Stimulated activated CD8-positive, alpha-beta memory T cell treated with anti-CD3 and anti-CD28 coated beads, Interleukin-15, amount 100 ng/mL, for 1 hour (primary cell): Measurements from ENCODE around the gene WDR90.

ENCODE experiments used
- DNase-seq: peaks from one replicate; pipeline ENCODE4 v3.0.0-alpha.2; 2020; ENCODE audit warnings: low read depth

Gene WDR90

GRCh38 chr16:648781-649589, at the start of gene WDR90:
WDR90 (plus strand) TSS chr16:649365; CDS start chr16:649417, 52 bp downstream.
- DNase-seq: peak; percentile 86

DNA sequence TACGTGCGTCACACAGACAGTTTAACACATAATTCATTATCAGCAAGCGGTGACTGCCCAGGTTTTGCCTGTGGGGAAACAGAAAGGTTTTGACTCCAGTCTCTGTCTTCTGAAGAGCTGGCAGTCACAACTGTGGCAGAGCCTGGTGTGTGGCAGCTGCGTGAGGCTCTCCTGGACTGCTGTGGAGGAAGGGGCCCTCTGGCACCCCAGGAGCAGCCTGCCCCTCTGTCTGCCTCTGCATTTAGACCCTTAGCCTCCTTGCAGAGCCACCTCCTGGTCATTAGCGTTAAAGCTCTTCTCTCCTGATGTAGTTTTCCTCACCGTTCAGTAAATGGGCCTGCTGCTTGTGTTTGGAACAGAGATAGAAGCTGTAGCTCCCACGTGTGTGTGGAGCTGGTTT, 48.4 kb upstream of the WDR90 start:
- no peak for DNase-seq

DNA sequence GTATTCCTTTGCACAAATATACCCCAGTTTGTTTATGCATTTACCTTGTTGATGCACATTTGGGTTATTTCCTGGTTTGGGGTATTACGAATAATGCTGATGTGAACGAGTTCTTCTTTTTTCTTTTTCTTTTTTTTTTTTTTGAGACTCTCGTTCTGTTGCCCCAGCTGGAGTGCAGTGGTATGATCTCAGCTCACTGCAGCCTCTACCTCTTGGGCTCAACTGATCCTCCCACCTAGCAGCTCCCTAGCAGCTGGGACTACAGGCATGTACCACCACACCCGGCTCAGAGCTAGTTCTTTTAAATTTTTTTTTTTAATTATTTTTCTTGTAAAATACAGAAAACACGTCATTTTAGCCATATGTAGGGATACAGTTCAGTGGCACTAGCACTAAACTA, 45.2 kb upstream of the WDR90 start:
- DNase-seq: no peak

DNA sequence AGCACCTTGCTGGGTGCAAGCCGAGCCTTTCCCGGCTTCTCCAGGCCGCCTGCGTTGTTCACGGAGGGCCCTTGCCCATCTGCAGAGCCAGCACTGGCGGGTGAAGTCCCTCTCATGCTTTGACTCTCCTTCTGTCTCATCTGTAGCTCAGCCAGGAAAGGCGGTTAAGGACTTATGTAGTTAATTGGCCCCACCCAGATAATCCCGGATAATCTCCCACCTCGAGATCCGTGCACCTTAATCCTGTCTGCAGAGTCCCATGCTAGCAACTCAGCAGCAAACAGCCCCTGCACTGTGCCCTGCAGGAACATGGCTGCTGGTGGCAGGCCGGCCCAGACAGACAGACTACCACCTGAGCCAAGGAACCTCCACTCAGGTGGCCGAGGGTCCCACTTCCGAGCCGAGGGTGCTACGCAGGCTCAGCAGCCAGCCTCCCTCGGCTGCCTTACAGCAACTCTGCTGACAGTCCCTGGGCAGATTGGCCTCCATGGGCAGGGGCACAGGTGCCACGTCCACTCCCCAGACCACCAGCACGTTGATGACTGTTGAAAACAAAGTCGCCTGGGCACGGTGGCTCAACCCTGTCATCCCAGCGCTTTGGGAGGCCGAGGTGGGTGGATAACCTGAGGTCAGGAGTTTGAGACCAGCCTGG, 42.4 kb upstream of the WDR90 start:
- DNase-seq: no peak

DNA sequence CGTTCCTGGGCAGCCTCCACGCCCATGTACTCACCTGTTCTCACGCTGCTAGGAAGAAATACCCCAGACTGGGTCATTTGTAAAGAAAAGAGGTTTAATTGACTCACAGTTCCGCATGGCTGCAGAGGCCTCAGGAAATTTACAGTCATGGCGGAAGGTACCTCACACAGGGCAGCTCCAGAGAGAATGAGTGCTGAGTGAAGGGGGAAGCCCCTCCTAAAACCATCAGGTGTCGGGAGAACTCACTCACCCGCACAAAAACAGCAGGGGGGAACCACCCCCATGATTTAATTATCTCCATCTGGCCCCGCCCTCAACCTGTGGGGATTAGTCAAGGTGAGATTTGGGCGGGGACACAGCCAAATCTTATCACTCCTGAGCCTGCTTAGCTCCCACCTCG, 41.1 kb upstream of the WDR90 start:
- no peak for DNase-seq

- DNase-seq: no peak
Observed at GRCh38 chr16:609316-609715, 39.8 kb upstream of the WDR90 start.

GRCh38 chr16:609984-610383, 39.2 kb upstream of the WDR90 start:
- no peak for DNase-seq

DNA sequence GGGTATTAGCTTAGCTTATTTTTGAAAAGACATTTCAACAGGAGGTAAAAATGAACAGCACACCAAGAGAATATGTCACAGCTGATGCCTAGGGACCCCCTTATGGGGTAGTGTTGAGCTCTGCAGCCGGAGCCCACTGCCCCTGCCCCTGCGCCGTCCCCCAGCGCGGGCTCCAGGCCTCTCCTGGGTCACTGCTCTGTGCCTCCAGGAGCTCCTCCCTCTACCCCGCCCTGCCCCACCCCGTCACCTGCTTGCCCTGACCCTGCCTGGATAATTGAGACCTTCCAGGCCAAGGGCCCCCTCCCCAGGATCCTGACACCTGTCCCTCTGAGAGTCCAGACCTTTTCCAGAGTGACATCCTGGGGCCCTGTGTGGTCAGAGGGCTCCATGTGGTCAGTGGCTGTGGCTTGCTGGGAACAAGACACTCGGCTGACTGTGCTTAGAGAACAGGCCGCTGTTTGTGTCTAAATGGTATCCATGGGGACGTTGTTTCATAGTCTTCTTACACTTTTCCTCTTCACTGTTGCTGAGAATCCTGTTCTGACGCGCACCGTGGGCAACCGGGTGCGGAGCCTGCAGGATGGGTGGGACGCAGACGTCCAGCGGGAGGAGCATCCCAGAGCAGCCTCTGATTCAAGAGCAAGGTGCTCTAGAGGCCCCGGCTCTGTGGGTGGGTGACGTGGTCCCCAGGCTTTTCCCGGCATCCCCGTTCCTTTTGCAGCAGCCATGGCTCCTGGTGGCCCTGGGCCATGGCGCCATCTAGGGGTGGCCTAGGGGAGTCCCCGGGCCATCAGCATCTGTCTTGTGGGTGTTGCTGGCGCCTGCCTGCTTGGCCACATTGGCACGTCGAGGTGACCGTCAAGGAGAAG, 38.4 kb upstream of the WDR90 start:
- peak; percentile 22 for DNase-seq

DNA sequence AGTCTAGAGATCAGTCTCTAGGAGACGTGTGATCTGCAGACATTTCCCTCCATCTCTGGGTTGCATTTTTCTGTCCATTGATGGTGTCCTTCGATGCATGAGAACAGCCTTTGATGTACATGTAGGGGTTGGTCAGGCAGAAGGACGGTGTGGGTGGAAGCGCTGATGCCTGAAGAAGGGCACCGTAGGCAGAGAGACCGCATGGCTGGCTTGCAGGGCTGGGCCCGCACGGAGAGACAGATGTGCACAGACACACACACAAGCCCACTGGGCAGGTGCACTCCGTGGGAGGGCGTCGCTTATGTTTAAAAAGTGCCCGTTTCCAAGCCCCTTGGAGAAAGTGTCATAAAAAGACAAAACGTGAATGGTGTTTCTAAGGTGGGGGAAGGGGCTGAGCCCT, 34.0 kb upstream of the WDR90 start:
- DNase-seq: no peak

DNA sequence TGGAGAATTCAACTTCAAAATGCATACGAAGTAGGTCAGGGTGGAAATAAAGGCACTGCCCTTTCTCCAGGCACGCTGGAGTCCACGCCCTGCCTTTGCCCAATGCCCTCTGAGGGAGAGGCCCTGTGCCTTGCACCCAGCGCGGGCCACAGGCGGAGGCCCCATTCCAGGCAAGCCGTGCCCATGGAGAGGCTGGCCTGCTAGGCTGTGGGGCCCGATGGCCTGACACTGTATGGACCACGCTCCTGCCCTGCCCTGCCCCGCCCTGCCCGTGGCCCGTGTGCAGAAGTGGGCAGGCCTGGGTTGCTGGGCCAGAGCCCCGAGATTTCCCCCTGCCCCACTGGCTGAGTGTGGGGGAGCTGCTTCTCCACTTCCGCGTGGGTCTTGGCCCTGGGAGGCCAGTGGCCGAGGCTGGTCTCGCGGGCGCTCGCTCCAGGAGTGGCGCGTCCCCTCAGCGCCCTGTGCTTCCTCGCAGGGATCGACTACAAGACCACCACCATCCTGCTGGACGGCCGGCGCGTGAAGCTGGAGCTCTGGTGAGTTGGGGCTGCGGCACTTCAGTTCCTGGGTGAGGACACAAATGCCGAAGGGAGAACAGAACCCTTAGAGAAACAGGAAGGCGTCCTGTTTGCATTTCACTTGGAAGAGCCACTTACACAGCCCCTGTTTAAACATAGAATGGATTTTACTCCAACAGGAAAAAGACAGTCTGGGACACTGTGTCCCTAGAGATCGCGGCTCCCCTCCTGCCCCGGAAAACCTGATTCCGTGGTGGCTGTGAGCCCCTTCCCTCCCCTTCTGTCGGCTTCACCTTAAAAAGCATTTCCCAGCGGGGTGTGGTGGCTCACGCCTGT, 32.2 kb upstream of the WDR90 start:
- DNase-seq: no peak

DNA sequence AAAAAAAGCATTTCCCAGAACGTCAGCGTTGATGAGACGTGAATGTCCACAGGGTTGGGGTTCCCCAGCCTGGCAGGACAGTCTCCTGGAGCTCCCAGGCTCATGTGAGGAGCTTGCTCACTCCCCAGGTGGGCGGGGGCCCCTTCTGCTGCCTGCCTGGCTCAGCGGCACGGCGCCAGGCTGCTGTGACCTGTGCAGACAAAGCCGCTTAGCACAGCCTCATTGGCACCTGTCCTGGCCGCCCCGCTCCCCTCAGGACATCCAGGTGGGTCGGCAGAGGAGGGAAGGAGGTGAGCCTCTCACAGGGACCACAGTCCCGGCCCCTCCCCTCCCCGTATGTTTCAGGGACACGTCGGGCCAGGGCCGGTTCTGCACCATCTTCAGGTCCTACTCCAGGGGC, 31.3 kb upstream of the WDR90 start:
- DNase-seq: no peak

DNA sequence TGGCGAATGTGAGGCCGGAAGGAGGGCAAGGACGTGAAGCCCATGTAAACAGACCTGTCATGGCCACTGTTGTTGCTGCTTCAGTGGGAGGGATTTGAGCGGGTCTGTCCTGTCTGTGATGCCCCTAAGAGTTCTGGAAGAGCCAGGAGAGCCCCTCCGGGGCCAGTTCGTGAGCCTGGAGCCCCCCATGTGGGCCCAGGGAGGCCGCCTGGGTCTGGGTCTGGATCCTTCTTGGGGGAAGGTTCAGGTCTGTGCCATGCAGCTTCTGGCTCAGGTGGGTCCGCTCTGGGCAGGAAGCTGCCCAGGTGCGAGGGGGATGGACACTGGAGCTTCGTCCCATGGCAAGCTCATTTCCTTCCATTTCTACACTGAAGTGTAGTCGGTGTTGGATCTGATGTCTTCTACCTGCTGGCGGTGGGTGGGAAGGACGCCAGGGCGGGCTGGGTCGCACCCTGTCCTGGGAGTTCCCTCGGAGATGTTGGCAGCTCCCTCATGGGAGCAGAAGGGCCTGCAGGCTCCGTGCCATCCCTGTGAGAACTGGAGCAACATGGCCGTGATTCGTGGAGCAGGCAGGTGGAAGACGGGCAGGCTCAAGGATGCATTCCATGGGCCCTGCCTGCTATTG, 29.6 kb upstream of the WDR90 start:
- no peak for DNase-seq

DNA sequence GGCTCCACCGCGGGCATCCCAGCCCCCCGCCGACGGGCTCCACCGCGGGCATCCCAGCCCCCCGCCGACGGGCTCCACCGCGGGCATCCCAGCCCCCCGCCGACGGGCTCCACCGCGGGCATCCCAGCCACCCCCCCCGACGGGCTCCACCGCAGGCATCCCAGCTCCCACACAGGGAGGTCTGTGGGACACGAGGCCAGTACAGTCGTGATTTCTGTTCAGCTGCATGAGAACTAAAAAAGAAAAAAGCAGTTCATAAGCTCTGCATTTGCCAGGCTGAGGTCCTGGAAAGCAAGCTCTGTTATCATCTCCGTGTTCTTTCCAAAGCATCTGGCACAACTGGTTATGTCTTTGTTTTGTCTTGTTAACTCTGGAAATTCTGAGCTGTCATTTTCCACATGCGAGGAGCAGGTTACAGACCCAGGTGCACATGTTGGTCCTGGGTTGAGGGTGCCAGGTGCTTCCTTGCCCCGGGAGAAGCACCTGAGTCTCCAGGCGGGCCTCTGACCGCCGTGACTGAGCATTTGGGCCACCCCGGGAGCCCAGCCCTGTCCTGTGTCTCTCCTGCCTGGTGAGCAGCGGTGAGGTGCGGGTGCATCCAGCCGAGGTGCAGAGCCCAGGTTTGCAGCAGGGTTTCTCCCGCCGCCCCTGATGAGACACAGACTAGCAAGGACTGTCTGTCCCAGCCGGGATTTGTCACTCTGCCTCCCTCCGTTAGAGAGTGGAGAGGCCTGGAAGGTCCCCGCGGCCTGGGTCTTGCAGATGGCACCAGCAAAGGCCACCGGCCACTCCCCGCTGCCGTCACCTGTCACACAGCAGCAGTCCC, 28.3 kb upstream of the WDR90 start:
- DNase-seq: no peak

DNA sequence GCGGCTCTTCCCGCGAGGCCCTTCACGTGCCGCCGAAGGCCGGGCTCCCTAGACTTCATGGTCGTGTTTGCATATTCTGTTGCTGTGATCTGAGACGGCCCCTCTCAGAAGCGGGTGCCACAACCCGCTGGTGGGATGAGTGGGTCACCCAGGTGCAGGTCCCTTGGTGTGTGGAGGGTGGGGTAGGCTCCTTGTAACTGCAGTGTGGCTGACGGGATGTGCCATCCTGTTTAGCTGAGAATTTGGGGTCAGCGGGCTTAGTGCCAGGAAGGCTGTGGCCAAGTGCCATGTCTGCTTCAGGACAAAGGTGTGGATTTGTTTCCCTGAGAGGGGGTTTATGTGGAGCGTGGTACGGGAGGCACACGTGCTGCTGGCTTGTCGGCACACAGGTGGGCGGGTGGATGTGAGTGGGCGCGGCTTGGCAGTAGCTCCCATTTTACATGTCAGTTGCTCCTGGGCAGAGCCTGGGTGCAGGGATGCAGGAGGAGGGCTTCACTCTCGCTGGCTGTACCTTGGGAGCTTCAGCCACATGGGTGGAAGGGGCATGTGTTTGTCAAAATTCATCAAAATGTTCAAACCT, 27.5 kb upstream of the WDR90 start:
- DNase-seq: no peak

- DNase-seq: no peak
Observed at GRCh38 chr16:622920-623280, 26.3 kb upstream of the WDR90 start.

- DNase-seq: no peak
Observed at GRCh38 chr16:624526-625070, 24.6 kb upstream of the WDR90 start.

DNA sequence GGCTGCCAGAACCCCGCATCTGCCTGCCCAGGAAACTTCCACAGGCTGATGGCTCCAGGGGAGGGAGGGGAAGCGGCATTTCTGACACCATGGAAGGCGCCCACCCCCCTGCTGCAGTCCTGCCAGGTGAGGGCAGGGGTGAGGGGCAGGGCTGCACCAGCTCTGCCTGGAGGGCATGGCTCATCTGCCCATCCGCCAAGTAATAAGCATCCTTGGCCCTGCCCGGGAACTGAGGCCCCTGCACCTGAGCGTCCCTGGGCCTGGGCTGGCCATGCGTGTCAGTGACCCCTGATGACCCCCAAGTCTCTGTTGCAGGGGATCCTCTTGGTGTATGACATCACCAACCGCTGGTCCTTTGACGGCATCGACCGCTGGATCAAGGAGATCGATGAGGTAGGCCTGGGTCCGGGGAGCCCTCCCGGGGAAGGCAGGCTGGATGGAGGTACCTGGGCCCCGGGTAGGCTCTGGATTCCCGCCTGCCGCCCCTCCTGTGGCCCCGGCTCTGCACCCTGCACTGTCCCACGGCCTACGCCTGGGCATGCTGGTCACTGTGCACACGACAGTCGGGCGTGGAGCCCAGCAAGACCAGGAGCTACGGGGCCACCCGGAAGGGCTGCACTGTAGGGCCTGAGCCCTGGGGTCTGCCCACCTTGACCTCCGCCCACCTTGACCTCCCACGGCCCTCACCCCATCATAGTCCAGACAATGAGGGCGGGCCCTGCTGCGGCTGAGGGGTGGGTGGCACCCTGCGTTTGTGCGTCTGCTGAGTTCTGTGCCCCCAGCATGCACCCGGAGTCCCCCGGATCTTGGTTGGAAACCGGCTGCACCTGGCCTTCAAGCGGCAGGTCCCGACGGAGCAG, 23.8 kb upstream of the WDR90 start:
- no peak for DNase-seq

DNA sequence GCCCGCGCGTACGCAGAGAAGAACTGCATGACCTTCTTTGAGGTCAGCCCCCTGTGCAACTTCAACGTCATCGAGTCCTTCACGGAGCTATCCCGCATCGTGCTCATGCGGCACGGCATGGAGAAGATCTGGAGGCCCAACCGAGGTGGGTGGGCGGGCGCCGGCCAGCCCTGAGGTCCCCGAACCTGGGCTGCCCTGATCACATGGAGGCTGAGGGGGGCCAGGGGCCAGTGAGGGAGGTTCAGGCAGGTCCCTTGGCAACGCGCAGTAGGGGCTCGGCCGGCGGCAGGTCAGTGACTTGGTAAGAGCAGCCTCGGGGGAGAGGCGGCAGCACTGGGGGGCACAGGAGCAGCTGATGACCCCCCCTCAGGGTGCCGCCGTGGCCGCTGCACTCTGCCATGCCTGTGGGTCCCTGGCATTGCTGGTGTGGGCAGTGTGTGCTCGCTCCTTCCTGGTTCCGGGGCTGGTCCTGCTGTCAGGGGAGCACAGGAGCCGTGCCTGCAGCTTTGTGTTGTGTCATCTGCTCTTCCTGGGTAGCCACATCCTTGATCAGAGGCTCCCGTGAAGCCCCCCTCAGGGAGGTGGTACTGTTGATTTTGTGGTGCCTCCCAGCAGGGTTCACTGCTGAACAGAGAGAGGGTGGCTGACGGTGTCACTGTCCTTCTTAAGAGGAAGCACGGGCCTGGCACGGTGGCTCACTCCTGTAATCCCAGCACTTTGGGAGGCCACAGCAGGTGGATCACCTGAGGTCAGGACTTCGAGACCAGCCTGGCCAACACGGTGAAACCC, 23.0 kb upstream of the WDR90 start:
- no peak for DNase-seq
